Measurements from ENCODE around the gene REXO5. TPM values are rescaled to one million over a fixed set of nuclear protein-coding genes. Genes with fewer than 3 reads are reported as not detected.

REXO5 gene
- total and polyA plus RNA-seq, 2 experiments from 2014 or later, result 10.2 to 22.5 TPM

- peaks cover 16% of the 10 kb centered on the region for H3K4me1 ChIP-seq (ENCODE audit: low read depth)
- no peak for TF ChIP-seq CTCF (IDR thresholded peaks at IDR 0.05; ENCODE audit: low read depth, low read length)
- no peaks in the 10 kb centered on the region for H3K27me3 ChIP-seq
- no peak overlapping the region for H3K27ac ChIP-seq
- H3K36me3 ChIP-seq, result no peaks in the 10 kb centered on the region
- no peak for DNase-seq (ENCODE audit: low read depth in 1 of 2, low spot score in 1 of 2)
- no peak overlapping the region for H3K4me3 ChIP-seq
- no peaks in the 10 kb centered on the region for H3K9me3 ChIP-seq (ENCODE audit: low read depth)
Observed at GRCh38 chr16:20894388-20894787, 88.1 kb downstream of the REXO5 start.

GRCh38 chr16:20897253-20897897 is 91.0 kb downstream of the REXO5 start:
- Histone ChIP-seq H3K4me1 (ENCODE audit: low read depth) (peaks cover 23% of the 10 kb centered on the region), H3K27ac (no peak overlapping the region), H3K36me3 (no peaks in the 10 kb centered on the region), H3K27me3 (no peaks in the 10 kb centered on the region), H3K9me3 (ENCODE audit: low read depth) (no peaks in the 10 kb centered on the region), H3K4me3 (no peak overlapping the region)
- peak in 1 of 2 donors; percentile 70 for DNase-seq (ENCODE audit: low read depth in 1 of 2, low spot score in 1 of 2)
- no peak for TF ChIP-seq CTCF (IDR thresholded peaks at IDR 0.05; ENCODE audit: low read depth, low read length)

- no peaks in the 10 kb centered on the region for H3K36me3 ChIP-seq
- H3K27me3 ChIP-seq, result no peaks in the 10 kb centered on the region
- TF ChIP-seq CTCF (IDR thresholded peaks at IDR 0.05; ENCODE audit: low read depth, low read length), result no peak
- DNase-seq (ENCODE audit: low read depth in 1 of 2, low spot score in 1 of 2), result peak in 1 of 2 donors; percentile 30
- H3K27ac ChIP-seq, result no peak overlapping the region
- peak overlapping the region; percentile 1 for H3K4me3 ChIP-seq
- H3K9me3 ChIP-seq (ENCODE audit: low read depth), result no peaks in the 10 kb centered on the region
- peaks cover 23% of the 10 kb centered on the region for H3K4me1 ChIP-seq (ENCODE audit: low read depth)
Observed at GRCh38 chr16:20897922-20898321, 91.6 kb downstream of the REXO5 start.

DNA sequence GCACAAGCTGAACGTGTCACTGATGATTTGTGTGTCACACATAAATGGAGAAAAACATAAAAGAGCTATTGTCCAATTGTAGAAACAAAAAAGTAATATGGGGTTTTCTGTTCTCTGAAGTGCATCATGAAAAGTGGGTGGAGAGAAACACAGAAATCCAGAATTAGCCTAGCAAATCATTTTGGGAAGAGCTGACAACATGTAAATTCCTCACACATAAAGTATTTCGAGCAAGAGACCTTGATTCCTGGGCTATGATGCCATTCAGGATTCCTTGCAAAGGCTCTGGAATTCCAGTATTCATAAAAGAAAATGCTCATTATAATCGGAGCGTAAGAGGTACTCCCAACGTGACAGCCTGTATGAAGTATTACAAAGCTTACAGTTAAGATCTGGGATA is 92.7 kb downstream of the REXO5 start:
- peak in 1 of 2 donors; percentile 78 for DNase-seq (ENCODE audit: low read depth in 1 of 2, low spot score in 1 of 2)
- H3K4me3 ChIP-seq, result peak overlapping the region; percentile 72
- no peaks in the 10 kb centered on the region for H3K36me3 ChIP-seq
- H3K9me3 ChIP-seq (ENCODE audit: low read depth), result no peaks in the 10 kb centered on the region
- H3K27me3 ChIP-seq, result no peaks in the 10 kb centered on the region
- peak overlapping the region; percentile 61 for H3K27ac ChIP-seq
- no peak for TF ChIP-seq CTCF (IDR thresholded peaks at IDR 0.05; ENCODE audit: low read depth, low read length)
- peaks cover 28% of the 10 kb centered on the region for H3K4me1 ChIP-seq (ENCODE audit: low read depth)

Other genes with a start within 250 kb of the REXO5 start
- gene ACSM2B, start 230.2 kb upstream of the REXO5 start, total RNA-seq, result not detected in 2 replicates
- gene ACSM2B, start 230.2 kb upstream of the REXO5 start, polyA plus RNA-seq, result not detected in 2 replicates
- gene ACSM1, start 108.8 kb upstream of the REXO5 start, total RNA-seq, result not detected in 2 replicates
- gene ACSM1, start 108.8 kb upstream of the REXO5 start, polyA plus RNA-seq, result not detected in 2 replicates
- 83.3 and 85.9 TPM in 2 replicates for gene THUMPD1, start 64.7 kb upstream of the REXO5 start, total RNA-seq
- gene THUMPD1, start 64.7 kb upstream of the REXO5 start, polyA plus RNA-seq, result 21.8 and 22.8 TPM in 2 replicates
- 1.2 and 4.5 TPM in 2 replicates for gene ACSM3, start 42.5 kb upstream of the REXO5 start, total RNA-seq
- 1.8 and 2.0 TPM in 2 replicates for gene ACSM3, start 42.5 kb upstream of the REXO5 start, polyA plus RNA-seq
- 26.9 and 28.0 TPM in 2 replicates for gene ERI2, start 55 bp upstream of the REXO5 start, total RNA-seq
- gene ERI2, start 55 bp upstream of the REXO5 start, polyA plus RNA-seq, result 18.1 and 39.3 TPM in 2 replicates
- gene DCUN1D3, start 93.8 kb downstream of the REXO5 start, total RNA-seq, result 6.7 and 9.2 TPM in 2 replicates
- 4.5 and 6.6 TPM in 2 replicates for gene DCUN1D3, start 93.8 kb downstream of the REXO5 start, polyA plus RNA-seq
- 42.6 and 49.8 TPM in 2 replicates for gene LYRM1, start 94.2 kb downstream of the REXO5 start, total RNA-seq
- gene LYRM1, start 94.2 kb downstream of the REXO5 start, polyA plus RNA-seq, result 37.3 and 41.6 TPM in 2 replicates